Prostate gland (tissue), 2 donors: ENCODE measurements around the gene OR10V1. TPM values are rescaled to one million over a fixed set of nuclear protein-coding genes. Genes with fewer than 3 reads are reported as not detected.

ENCODE experiments used
- DNase-seq: peaks from one replicate; pipeline ENCODE4 v3.0.0-alpha.2; 2019; ENCODE audit warnings: low spot score
- H3K27ac ChIP-seq, 2 donors: fragments of 200-600 bp; sonication (generic); 2 replicates each; pipeline ENCODE4 v1.5.1; 2017 to 2019
- H3K27me3 ChIP-seq: fragments of 200-600 bp; sonication (generic); replicated peaks from 2 replicates; pipeline ENCODE4 v1.5.1; 2019; ENCODE audit not compliant: insufficient read depth
- H3K36me3 ChIP-seq, 2 donors: fragments of 200-600 bp; sonication (generic); 1 replicate in 1 of 2; 2 replicates in 1 of 2; pipeline versions ENCODE4 v1.5.1 to v1.8.1; 2017 to 2019
- H3K4me1 ChIP-seq: fragments of 200-600 bp; sonication (generic); replicated peaks from 2 replicates; pipeline ENCODE4 v1.5.1; 2019
- H3K4me3 ChIP-seq, 2 donors: fragments of 200-600 bp; sonication (generic); 2 replicates each; pipeline ENCODE4 v1.5.1; 2017 to 2019
- H3K9me3 ChIP-seq: fragments of 200-600 bp; sonication (generic); 2 replicates; pipeline ENCODE4 v1.5.1; 2017
- CTCF ChIP-seq, 4 experiments: fragments of 200-600 bp in 2 of 4; fragments of 450-650 bp in 2 of 4; sonication (generic) in 2 of 4; IDR thresholded peaks; 1 replicate in 3 of 4; 2 replicates in 1 of 4; pipeline ENCODE4 v1.5.1; 2016 to 2019; ENCODE audit warnings: antibody characterized with exemption in 4 of 4, mild to moderate bottlenecking in 2 of 4, moderate library complexity in 2 of 4
- POLR2A ChIP-seq: fragments of 450-650 bp; IDR thresholded peaks from one replicate; pipeline ENCODE4 v1.6.1; 2016; ENCODE audit warnings: antibody characterized with exemption, mild to moderate bottlenecking
- POLR2AphosphoS5 ChIP-seq: sonication (generic); formaldehyde crosslinking; IDR thresholded peaks from one replicate; pipeline ENCODE4 v1.6.1; 2017; ENCODE audit warnings: antibody characterized with exemption
- WGBS: methylation state at CpG from one replicate; pipeline ENCODE4 v1.1.5; 2018; 5-methylcytosine and 5-hydroxymethylcytosine counted together
- intact Hi-C: fragments of 100-400 bp; cut with DNase I; formaldehyde crosslinking; loops from one replicate; pipeline ENCODE4 v1.14.2; 2022
- total RNA-seq, 2 donors: library from RNA; depleted of rRNA; stranded (reverse); fragments of >200 nt; gene quantifications; one replicate each; pipeline ENCODE4 v1.1.0, GENCODE V29; 2016

OR10V1 gene
- total RNA-seq, 2 donors from 2014 or later, result not detected

- TF ChIP-seq POLR2AphosphoS5, result no peak
- no peak for TF ChIP-seq POLR2A
- no peak for TF ChIP-seq CTCF (IDR thresholded peaks at IDR 0.05)
- DNase-seq, result no peak
- H3K36me3 ChIP-seq, result no peaks in the 10 kb centered on the region
- intact Hi-C loops, result no loop called here
- no peaks in the 10 kb centered on the region for H3K27me3 ChIP-seq
- H3K4me3 ChIP-seq, result no peak overlapping the region
- H3K4me1 ChIP-seq, result no peaks in the 10 kb centered on the region
- 74% methylated on average over 5 of the region's 5 CpGs for WGBS
- no peaks in the 10 kb centered on the region for H3K9me3 ChIP-seq
- no peak overlapping the region for H3K27ac ChIP-seq
Observed at GRCh38 chr11:59729834-59730233, 16.2 kb upstream of the OR10V1 start.

- no peaks in the 10 kb centered on the region for H3K9me3 ChIP-seq
- intact Hi-C loops, result no loop called here
- no peak overlapping the region for H3K4me3 ChIP-seq
- no peak for TF ChIP-seq POLR2AphosphoS5
- no peak for TF ChIP-seq CTCF (IDR thresholded peaks at IDR 0.05)
- no peak for TF ChIP-seq POLR2A
- 41% methylated on average over 1 of the region's 1 CpG for WGBS
- no peaks in the 10 kb centered on the region for H3K4me1 ChIP-seq
- H3K27me3 ChIP-seq, result no peaks in the 10 kb centered on the region
- H3K27ac ChIP-seq, result no peak overlapping the region
- no peaks in the 10 kb centered on the region for H3K36me3 ChIP-seq
- DNase-seq, result no peak
Observed at GRCh38 chr11:59728913-59729312, 15.3 kb upstream of the OR10V1 start.

DNA sequence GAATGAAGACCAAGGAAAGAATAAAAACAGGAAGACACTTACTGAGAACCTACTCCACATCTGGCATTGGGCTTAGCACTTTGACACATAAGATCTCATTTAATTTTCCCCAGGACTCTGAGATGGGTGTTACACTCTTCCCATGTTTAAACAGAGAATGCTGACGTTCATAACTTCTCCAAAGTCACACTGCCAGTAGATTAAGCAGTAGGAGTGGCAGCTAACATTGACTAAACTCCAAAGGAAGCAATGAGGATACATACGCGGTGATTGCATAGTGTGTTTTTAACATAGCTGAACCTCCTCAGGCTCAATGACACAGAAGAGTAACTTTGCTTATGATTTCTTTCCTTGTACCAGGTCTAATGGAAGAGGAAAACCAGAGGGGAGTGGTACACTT, 14.5 kb upstream of the OR10V1 start:
- H3K4me1 ChIP-seq, result no peaks in the 10 kb centered on the region
- WGBS, result 73% methylated on average over 3 of the region's 3 CpGs
- intact Hi-C loops, result no loop called here
- no peak for DNase-seq
- no peak overlapping the region for H3K27ac ChIP-seq
- H3K9me3 ChIP-seq, result no peaks in the 10 kb centered on the region
- TF ChIP-seq POLR2AphosphoS5 (no peak), POLR2A (no peak), CTCF (IDR thresholded peaks at IDR 0.05) (no peak)
- no peaks in the 10 kb centered on the region for H3K36me3 ChIP-seq
- no peak overlapping the region for H3K4me3 ChIP-seq
- H3K27me3 ChIP-seq, result no peaks in the 10 kb centered on the region

GRCh38 chr11:59727426-59727825, 13.8 kb upstream of the OR10V1 start:
- no peak for TF ChIP-seq POLR2AphosphoS5
- TF ChIP-seq CTCF (IDR thresholded peaks at IDR 0.05), result no peak
- no peak overlapping the region for H3K4me3 ChIP-seq
- 100% methylated on average over 1 of the region's 1 CpG for WGBS
- H3K27me3 ChIP-seq, result no peaks in the 10 kb centered on the region
- no peak for DNase-seq
- intact Hi-C loops, result no loop called here
- no peaks in the 10 kb centered on the region for H3K9me3 ChIP-seq
- no peak overlapping the region for H3K27ac ChIP-seq
- no peaks in the 10 kb centered on the region for H3K4me1 ChIP-seq
- no peaks in the 10 kb centered on the region for H3K36me3 ChIP-seq

GRCh38 chr11:59724066-59724465, 10.4 kb upstream of the OR10V1 start:
- Histone ChIP-seq H3K4me1 (no peaks in the 10 kb centered on the region), H3K27me3 (no peaks in the 10 kb centered on the region), H3K4me3 (no peak overlapping the region), H3K27ac (no peak overlapping the region), H3K36me3 (no peaks in the 10 kb centered on the region), H3K9me3 (no peaks in the 10 kb centered on the region)
- TF ChIP-seq CTCF (IDR thresholded peaks at IDR 0.05) (no peak), POLR2AphosphoS5 (no peak), POLR2A (no peak)
- 67% methylated on average over 3 of the region's 3 CpGs for WGBS
- intact Hi-C loops, result no loop called here
- DNase-seq, result no peak
